Keratinocyte (primary cell): ENCODE measurements around the gene MTA1. TPM values are rescaled to one million over a fixed set of nuclear protein-coding genes. Genes with fewer than 3 reads are reported as not detected.

Source experiments
- DNase-seq: peaks from one replicate; pipeline ENCODE4 v3.0.0-alpha.2; 2011; ENCODE audit warnings: low read depth, missing footprints, low spot score
- FAIRE-seq: peaks from 2 replicates; lab custom pipeline; 2011; peaks lifted over from hg19 to GRCh38; lab: Jason Lieb, UNC
- H2AFZ ChIP-seq: 2 replicates; pipeline ENCODE4 v1.6.0; 2012; ENCODE audit warnings: low read length, control low read depth, inconsistent platforms; ENCODE audit not compliant: control insufficient read depth
- H3K27ac ChIP-seq: 2 replicates; pipeline ENCODE4 v1.5.1; 2011; ENCODE audit warnings: low read length; ENCODE audit not compliant: control insufficient read depth, insufficient read depth
- H3K27me3 ChIP-seq: 3 replicates; pipeline ENCODE4 v1.6.0; 2011; ENCODE audit warnings: low read length; ENCODE audit not compliant: control insufficient read depth, insufficient read depth; ENCODE audit errors: extremely low read depth
- H3K36me3 ChIP-seq, 2 experiments: 2 replicates in 1 of 2; 3 replicates in 1 of 2; pipeline ENCODE4 v1.5.1; 2011; ENCODE audit warnings: low read length in 2 of 2, mild to moderate bottlenecking in 1 of 2; ENCODE audit not compliant: control insufficient read depth in 2 of 2, insufficient read depth in 2 of 2; ENCODE audit errors: extremely low read depth in 1 of 2
- H3K4me1 ChIP-seq: 3 replicates; pipeline ENCODE4 v1.5.1; 2011; ENCODE audit warnings: low read length; ENCODE audit not compliant: control insufficient read depth, insufficient read depth; ENCODE audit errors: extremely low read depth
- H3K4me2 ChIP-seq: 3 replicates; pipeline ENCODE4 v1.6.0; 2011; ENCODE audit warnings: low read depth, low read length; ENCODE audit not compliant: control insufficient read depth, insufficient read depth; ENCODE audit errors: extremely low read depth
- H3K4me3 ChIP-seq, 3 experiments: fragments of 200-600 bp in 1 of 3; sonication (generic) in 1 of 3; 2 replicates in 2 of 3; 3 replicates in 1 of 3; pipeline ENCODE4 v1.5.1; 2011 to 2016; ENCODE audit warnings: low read length in 3 of 3, mild to moderate bottlenecking in 3 of 3, control low read depth in 2 of 3, inconsistent platforms in 1 of 3, low read depth in 1 of 3, mixed read lengths in 1 of 3, mixed run types in 1 of 3, moderate library complexity in 1 of 3; ENCODE audit not compliant: control insufficient read depth in 2 of 3, insufficient read depth in 2 of 3; ENCODE audit errors: extremely low read depth in 1 of 3
- H3K79me2 ChIP-seq: 2 replicates; pipeline ENCODE4 v1.6.0; 2012; ENCODE audit warnings: low read length; ENCODE audit not compliant: control insufficient read depth, insufficient read depth
- H3K9ac ChIP-seq: 3 replicates; pipeline ENCODE4 v1.6.0; 2011; ENCODE audit warnings: low read length; ENCODE audit not compliant: control insufficient read depth, insufficient read depth; ENCODE audit errors: extremely low read depth
- H3K9me1 ChIP-seq: 3 replicates; pipeline ENCODE4 v1.6.0; 2011; ENCODE audit warnings: low read length; ENCODE audit not compliant: control insufficient read depth, insufficient read depth; ENCODE audit errors: extremely low read depth
- H3K9me3 ChIP-seq: 2 replicates; pipeline ENCODE4 v1.5.1; 2012; ENCODE audit warnings: low read depth, low read length; ENCODE audit not compliant: control insufficient read depth
- H4K20me1 ChIP-seq: 3 replicates; pipeline ENCODE4 v1.6.0; 2011; ENCODE audit warnings: low read length; ENCODE audit not compliant: control insufficient read depth, insufficient read depth; ENCODE audit errors: extremely low read depth
- EZH2 ChIP-seq: IDR thresholded peaks from one replicate; pipeline ENCODE4 v1.6.1; 2012; ENCODE audit warnings: inconsistent platforms, mild to moderate bottlenecking, low read length, moderate library complexity
- dilution Hi-C: fragments of 300-500 bp; cut with MboI; formaldehyde crosslinking; loops from one replicate; pipeline ENCODE4 v1.7.0; 2020; ENCODE audit warnings: low sequenced_read_pairs; ENCODE audit not compliant: extremely low pct_ligation_motif_present
- polyA plus RNA-seq, 5 experiments: library from polyadenylated mRNA; depleted of rRNA in 3 of 5; stranded (reverse) in 3 of 5; stranded (forward) in 1 of 5; unstranded in 1 of 5; fragments of >200 nt; gene quantifications; 1 replicate in 1 of 5; 2 replicates in 3 of 5; 3 replicates in 1 of 5; pipeline versions ENCODE4 v1.2.1 to v1.2.3, GENCODE V29; 2011 to 2012; ENCODE audit warnings: missing spikeins in 2 of 5, low read depth in 1 of 5, low replicate concordance in 1 of 5
- TF ChIP-seq, protein P1 (sequence below), 3 experiments: IDR thresholded peaks in 1 of 3; conservative IDR thresholded peaks in 1 of 3; optimal IDR thresholded peaks in 1 of 3; 2 replicates in 2 of 3; 3 replicates in 1 of 3; pipeline versions ENCODE3 to v1.5.1; 2011; ENCODE audit warnings: low read length in 3 of 3, mild to moderate bottlenecking in 3 of 3, moderate library complexity in 2 of 3, control low read depth in 1 of 3, inconsistent platforms in 1 of 3; ENCODE audit not compliant: insufficient read depth in 2 of 3; ENCODE audit errors: extremely low read depth in 1 of 3

MTA1 gene
- polyA plus RNA-seq, 1 donor (not counting 4 experiments of a cell fraction or from before 2014, with no cell fraction given), result 33.6 TPM

DNA sequence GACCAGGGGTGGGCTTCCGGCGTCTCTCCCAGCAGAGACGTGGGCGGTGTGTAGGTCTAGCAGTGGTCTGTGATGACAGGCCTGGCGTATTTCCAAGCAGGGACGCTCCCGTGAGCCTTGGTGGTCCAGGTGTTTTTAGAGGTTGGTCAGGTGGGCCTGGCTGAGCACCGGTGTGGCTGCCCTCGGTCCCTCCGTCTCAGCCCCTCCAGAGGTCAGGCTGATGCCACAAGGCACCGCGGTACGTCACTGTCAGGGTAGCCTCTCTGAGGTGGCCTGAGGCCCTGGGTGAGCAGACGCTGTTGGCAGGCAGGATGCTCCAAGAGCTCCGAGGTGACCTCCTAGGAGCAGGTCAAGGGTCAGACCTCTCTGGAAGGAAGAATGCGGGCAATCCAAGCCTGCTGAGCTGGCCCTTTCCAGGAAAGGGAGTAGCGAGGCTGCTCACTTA lies 13.6 kb downstream of the MTA1 start:
- peaks cover 83% of the 10 kb centered on the region for H3K79me2 ChIP-seq
- H3K9me1 ChIP-seq, result peaks cover 2% of the 10 kb centered on the region
- peaks cover 13% of the 10 kb centered on the region for H3K4me1 ChIP-seq
- H3K36me3 ChIP-seq, result peaks cover 5 to 6% of the 10 kb centered on the region in 2 experiments
- H3K9ac ChIP-seq, result no peak overlapping the region
- DNase-seq, result no peak
- TF ChIP-seq, protein P1, sequence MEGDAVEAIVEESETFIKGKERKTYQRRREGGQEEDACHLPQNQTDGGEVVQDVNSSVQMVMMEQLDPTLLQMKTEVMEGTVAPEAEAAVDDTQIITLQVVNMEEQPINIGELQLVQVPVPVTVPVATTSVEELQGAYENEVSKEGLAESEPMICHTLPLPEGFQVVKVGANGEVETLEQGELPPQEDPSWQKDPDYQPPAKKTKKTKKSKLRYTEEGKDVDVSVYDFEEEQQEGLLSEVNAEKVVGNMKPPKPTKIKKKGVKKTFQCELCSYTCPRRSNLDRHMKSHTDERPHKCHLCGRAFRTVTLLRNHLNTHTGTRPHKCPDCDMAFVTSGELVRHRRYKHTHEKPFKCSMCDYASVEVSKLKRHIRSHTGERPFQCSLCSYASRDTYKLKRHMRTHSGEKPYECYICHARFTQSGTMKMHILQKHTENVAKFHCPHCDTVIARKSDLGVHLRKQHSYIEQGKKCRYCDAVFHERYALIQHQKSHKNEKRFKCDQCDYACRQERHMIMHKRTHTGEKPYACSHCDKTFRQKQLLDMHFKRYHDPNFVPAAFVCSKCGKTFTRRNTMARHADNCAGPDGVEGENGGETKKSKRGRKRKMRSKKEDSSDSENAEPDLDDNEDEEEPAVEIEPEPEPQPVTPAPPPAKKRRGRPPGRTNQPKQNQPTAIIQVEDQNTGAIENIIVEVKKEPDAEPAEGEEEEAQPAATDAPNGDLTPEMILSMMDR (optimal IDR thresholded peaks at IDR 0.05 in 1 of 3, IDR thresholded peaks at IDR 0.05 in 1 of 3, conservative IDR thresholded peaks at IDR 0.05 in 1 of 3; ENCODE audit: extremely low read depth in 1 of 3, insufficient read depth in 2 of 3, low read length in 3 of 3), result no peak
- no peak for TF ChIP-seq EZH2
- H4K20me1 ChIP-seq, result peaks cover 39% of the 10 kb centered on the region
- FAIRE-seq, result no peak
- no peaks in the 10 kb centered on the region for H3K9me3 ChIP-seq
- H3K4me2 ChIP-seq, result no peak overlapping the region
- H3K27ac ChIP-seq, result no peak overlapping the region
- H2AFZ ChIP-seq, result no peak overlapping the region
- dilution Hi-C loops, result no loop called here
- no peak overlapping the region for H3K4me3 ChIP-seq
- H3K27me3 ChIP-seq, result no peaks in the 10 kb centered on the region

DNA sequence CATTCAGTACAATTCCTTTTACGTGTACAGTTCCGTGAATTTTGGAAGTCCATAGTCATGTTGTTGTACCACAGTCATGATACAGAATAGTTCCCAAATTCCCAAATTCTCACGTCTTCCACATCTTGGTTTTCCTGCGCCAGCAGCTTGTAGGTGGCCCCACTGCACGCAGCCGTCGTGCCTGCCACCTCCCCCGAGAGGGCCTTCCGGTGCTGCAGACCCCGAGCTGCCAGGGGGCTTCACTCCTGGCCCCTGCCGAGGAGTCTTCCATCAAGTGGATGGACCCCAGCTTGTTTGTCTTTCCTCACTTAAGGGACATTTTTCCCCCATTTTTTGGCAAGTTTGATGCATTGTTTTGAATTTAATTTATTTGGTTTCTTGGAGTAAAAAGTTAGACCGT lies 16.8 kb downstream of the MTA1 start:
- Histone ChIP-seq H3K4me3 (no peak overlapping the region), H3K9me1 (no peaks in the 10 kb centered on the region), H3K27ac (no peak overlapping the region), H3K9ac (no peak overlapping the region), H2AFZ (no peak overlapping the region), H3K9me3 (no peaks in the 10 kb centered on the region), H3K36me3 (peaks cover 10 to 18% of the 10 kb centered on the region in 2 experiments), H3K79me2 (peaks cover 83% of the 10 kb centered on the region), H3K4me1 (no peaks in the 10 kb centered on the region), H3K27me3 (no peaks in the 10 kb centered on the region), H3K4me2 (no peak overlapping the region), H4K20me1 (peaks cover 38% of the 10 kb centered on the region)
- FAIRE-seq (no peak), DNase-seq (no peak)
- TF ChIP-seq, protein P1 (optimal IDR thresholded peaks at IDR 0.05 in 1 of 3, IDR thresholded peaks at IDR 0.05 in 1 of 3, conservative IDR thresholded peaks at IDR 0.05 in 1 of 3; ENCODE audit: extremely low read depth in 1 of 3, insufficient read depth in 2 of 3, low read length in 3 of 3), result no peak
- TF ChIP-seq EZH2, result no peak
- dilution Hi-C loops, result no loop called here
